OCI-M2 (cell line): Measurements from ENCODE around the gene TARDBP.
"Not testable (repeated sequence)": the region's sequence is repeated elsewhere in the genome, so short reads cannot be mapped to it uniquely, and the experiment has no call there.

Source experiments
- DNase-seq: peaks from one replicate; lab custom pipeline; 2025; ENCODE audit not compliant: unreplicated experiment; lab: John Stamatoyannopoulos, UW

Gene TARDBP

DNA sequence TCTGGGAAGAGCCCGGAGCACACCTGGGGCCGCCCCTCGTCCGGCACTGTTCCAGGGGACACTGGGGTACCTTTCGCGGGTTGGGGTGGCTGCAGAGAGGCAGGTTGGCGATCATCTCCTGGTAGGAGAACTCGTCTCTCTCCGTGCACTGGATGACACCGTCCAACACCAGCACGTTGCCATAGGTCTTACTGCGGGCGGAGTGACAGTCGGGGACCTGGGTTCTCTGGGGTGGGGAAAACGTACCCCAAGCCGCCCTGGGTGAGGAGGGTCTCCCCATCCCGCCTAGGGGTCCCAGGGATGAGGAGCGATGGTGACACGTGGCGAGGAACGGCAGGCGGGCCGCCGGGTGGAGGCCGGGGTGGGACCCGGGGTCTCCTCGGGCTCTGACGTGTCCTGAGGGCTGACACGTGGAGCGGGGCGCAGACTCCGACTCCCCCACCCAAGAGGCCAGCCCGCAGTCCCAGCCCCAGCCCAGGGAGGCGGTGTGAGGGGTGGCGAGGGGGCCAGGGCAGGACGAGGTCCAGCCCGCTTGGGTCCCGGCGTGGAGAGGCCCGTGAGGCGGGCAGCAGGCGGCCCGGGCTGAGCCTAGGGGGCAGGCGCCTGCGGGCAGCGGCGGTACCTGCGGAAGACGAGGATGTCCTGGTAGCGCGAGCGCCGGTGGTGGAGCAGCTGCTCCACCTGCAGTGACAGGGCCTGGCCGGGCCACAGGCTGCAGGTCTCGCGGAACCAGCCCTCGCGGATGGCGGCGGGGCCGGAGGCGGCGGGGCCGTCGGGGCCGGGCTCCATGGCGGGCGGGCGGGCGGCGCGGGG is 46.9 kb downstream of the TARDBP start:
- no peak for DNase-seq

DNA sequence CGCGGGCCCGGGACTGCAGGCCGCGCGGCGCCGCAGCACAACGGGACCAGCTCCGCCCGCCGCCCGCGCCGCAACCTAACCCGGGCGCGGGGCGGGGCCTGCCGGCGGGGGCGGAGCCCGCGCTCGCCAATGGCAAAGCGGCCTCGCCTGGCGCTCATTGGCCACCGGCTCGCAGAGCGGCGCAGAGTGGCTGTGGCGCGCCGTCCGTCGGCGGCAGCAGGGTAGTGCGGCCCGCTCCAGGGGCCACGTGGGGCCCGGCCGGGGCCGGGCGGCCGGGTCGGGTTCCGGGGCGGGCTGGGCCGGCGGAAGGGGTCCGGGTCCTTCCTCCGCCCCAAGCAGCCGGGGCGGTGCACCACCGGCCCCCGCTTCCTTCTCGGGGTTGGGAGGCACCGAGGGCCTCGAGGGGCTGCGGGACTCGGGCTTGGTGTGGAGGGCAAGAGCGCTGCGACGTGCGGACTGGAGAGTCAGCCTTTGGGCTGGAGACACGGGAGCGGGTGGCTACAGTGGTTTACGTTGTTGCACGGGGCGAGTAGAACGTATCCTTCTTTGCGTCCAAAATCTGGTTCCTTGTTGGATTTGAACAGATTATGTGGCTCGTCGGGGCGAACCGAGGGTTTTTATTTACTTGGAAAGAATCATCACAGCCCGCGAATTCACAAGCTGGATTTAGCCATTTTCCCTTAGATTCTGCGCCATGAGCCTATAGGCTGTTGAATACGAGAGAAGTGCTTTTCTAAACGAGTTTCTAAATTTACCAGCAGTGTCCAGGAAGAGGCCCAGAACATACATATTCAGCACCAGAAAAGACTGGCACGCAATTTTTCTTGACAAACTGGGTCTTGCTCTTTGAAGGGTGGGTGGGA is 47.7 kb downstream of the TARDBP start, which contains the start of gene SRM:
TSS of gene SRM (minus strand) at position 51 of the 863 bp plus-strand sequence. CDS start 75 bp downstream, outside the sequence.
- peak; percentile 62 for DNase-seq

- no peak for DNase-seq
Observed at GRCh38 chr1:11061652-11062365, 49.4 kb downstream of the TARDBP start.

- no peak for DNase-seq
Observed at GRCh38 chr1:11062965-11063401, 50.5 kb downstream of the TARDBP start.

GRCh38 chr1:11063937-11064537 is 51.6 kb downstream of the TARDBP start:
- not testable (repeated sequence) for DNase-seq

DNA sequence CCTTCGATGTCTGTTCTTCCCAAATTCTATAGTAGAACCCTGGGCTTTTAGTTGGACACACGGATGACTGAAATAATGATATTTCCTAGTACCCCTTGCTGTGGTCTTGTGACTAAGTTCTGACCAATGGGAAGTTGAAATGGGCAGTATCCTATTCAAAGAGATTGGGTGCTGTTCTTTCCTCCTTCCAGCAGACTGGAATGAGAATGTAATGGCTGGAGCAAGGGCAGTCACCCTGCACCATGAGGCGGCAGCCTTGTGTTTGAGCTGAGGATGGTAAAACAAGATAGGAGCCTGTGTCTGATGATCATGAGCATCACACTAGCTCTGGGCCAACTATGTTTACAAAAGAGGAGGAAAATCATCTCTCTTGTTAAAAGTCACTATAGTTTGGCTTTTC is 52.5 kb downstream of the TARDBP start:
- DNase-seq, result no peak

- DNase-seq, result no peak
Observed at GRCh38 chr1:11065796-11066195, 53.3 kb downstream of the TARDBP start.

- DNase-seq, result no peak
Observed at GRCh38 chr1:11067716-11068599, 55.5 kb downstream of the TARDBP start.

DNA sequence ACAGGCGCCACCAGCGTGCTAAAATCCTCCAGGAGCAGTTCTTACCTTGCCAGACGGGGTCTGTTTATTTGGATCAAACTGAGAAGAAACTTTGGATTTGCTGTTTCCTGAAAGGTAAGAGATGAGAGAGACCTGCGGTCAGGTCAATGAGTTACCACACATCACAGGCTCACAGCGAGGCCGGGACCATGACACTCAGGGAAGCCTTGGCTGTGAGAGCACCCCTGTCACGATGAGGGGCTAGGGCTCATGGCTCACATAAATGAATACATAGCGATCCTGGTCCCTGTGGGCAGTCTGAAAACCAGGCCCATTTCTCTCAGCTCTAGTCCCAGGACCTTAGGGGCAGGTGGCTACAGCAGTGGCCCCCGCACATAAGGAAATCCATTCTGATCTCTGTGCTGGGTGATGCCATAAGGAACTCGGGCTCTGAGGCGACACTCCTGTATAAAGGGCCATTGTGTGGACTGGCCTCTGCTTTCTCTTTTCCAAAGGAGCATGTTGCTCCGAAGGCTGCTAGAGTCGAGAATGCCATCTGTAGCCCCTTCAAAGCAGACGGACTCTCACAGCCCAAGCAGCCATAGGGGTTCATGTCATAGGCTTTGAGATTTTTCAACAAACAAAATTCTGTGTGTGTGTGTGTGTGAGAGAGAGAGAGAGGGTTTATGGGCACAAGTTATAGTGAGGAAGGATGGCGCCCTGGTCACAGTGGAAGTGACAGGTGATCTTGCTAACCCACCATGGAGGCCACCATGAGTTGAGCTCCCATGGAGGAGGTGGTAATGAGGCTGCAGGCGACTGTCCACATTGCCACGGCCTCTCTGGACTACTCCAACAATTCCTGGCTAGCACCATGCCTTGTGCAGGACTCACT is 56.4 kb downstream of the TARDBP start:
- DNase-seq, result no peak

GRCh38 chr1:11070876-11071275 is 58.4 kb downstream of the TARDBP start:
- DNase-seq, result no peak

- DNase-seq, result no peak
Observed at GRCh38 chr1:11071463-11072215, 59.2 kb downstream of the TARDBP start.

DNA sequence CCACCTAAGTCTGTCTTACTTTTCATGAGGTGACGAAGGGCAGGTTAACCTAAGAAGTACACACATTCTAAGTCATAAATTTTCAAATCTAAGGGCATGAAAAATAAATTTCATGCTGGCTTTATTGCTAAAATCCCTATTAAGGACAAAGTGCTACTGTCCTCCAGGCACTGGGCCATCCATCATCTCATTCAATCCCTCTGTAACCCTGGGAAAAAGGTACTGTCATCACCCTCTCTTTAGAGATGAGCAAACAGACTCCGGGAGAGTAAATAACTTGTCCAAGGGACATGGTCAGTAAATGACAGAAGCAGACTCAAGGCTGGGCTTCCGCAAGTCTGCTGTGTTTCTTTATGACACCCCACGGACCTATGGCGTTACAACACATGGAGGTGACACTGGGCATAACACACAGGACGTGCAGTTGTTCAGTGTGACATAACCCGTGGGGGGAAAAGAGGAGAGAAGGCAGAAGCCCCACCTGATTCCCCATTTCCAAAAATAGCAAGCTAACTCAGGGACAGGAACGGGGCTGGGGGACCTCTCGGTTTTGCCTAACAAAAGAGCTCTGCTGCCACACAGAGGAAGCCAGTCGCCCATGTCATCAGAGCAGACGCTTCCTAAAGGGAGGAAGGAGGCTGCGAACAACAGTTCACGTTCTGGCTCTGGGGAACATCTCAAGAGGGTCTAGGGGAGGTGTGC is 59.9 kb downstream of the TARDBP start:
- DNase-seq, result no peak

DNA sequence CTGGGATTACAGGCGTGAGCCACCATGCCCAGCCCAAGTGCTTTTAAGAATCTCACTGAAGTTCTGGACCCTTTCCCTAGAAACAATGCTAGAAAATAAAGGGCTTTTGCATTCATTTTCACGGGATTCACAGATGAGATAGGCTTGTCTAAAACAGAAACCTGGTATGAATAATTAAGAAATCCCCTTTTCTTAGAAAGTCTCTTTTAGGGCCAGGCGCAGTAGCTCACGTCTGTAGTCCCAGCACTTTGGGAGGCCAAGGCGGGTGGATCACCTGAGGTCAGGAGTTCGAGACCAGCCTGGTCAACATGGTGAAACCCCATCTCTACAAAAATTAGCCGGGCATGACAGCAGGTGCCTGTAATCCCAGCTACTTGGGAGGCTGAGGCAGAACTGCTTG is 60.9 kb downstream of the TARDBP start:
- DNase-seq, result not testable (repeated sequence)
